GM23338 (cell line): ENCODE results near the gene CNOT6. TPM values are rescaled to one million over a fixed set of nuclear protein-coding genes. Genes with fewer than 3 reads are reported as not detected.

ENCODE experiments used
- ATAC-seq: fragments of 200-7000 bp; cut with Tn5 transposase; 3 replicates; pipeline ENCODE4 v1.9.1; 2020
- DNase-seq: peaks from one replicate; pipeline ENCODE4 v3.0.0-alpha.2; 2015; ENCODE audit warnings: low spot score
- H2AFZ ChIP-seq: fragments of 200-600 bp; sonication (generic); 2 replicates; pipeline ENCODE4 v1.8.0; 2016; ENCODE audit warnings: antibody characterized with exemption, mild to moderate bottlenecking, moderate library complexity
- H3F3A ChIP-seq: fragments of 200-600 bp; sonication (generic); replicated peaks from 2 replicates; pipeline ENCODE4 v1.8.0; 2017; ENCODE audit warnings: antibody characterized with exemption, mixed run types, low read depth
- H3K27ac ChIP-seq: fragments of 200-600 bp; sonication (generic); 2 replicates; pipeline ENCODE4 v1.6.1; 2016; ENCODE audit warnings: low read depth
- H3K27me3 ChIP-seq: fragments of 200-600 bp; sonication (generic); 2 replicates; pipeline ENCODE4 v1.8.0; 2016; ENCODE audit warnings: mild to moderate bottlenecking, mixed run types, moderate library complexity; ENCODE audit not compliant: insufficient read depth
- H3K36me3 ChIP-seq: fragments of 200-600 bp; sonication (generic); 2 replicates; pipeline ENCODE4 v1.8.0; 2016; ENCODE audit warnings: mild to moderate bottlenecking; ENCODE audit not compliant: insufficient read depth
- H3K4me1 ChIP-seq: fragments of 200-600 bp; sonication (generic); 2 replicates; pipeline ENCODE4 v1.8.0; 2016; ENCODE audit warnings: mild to moderate bottlenecking, moderate library complexity; ENCODE audit not compliant: insufficient read depth
- H3K4me2 ChIP-seq: fragments of 200-600 bp; sonication (generic); 2 replicates; pipeline ENCODE4 v1.7.1; 2017; ENCODE audit warnings: mixed run types
- H3K4me3 ChIP-seq: fragments of 200-600 bp; sonication (generic); 2 replicates; pipeline ENCODE4 v1.6.1; 2016; ENCODE audit warnings: mixed run types
- H3K79me2 ChIP-seq: fragments of 200-600 bp; sonication (generic); replicated peaks from 2 replicates; pipeline ENCODE4 v1.8.0; 2017; ENCODE audit warnings: mild to moderate bottlenecking; ENCODE audit not compliant: insufficient read depth
- H3K9me2 ChIP-seq: fragments of 200-600 bp; sonication (generic); 2 replicates; pipeline ENCODE4 v1.8.0; 2017; ENCODE audit not compliant: insufficient read depth
- H4K20me1 ChIP-seq: fragments of 200-600 bp; sonication (generic); replicated peaks from 2 replicates; pipeline ENCODE4 v1.8.0; 2017; ENCODE audit warnings: mild to moderate bottlenecking; ENCODE audit not compliant: insufficient read depth
- H3K27ac Mint-ChIP-seq: 2 replicates; pipeline ENCODE4 v1.8.0; 2020; ENCODE audit warnings: inconsistent platforms, mild to moderate bottlenecking, moderate library complexity, mixed read lengths
- H3K27me3 Mint-ChIP-seq: 3 replicates; pipeline ENCODE4 v1.8.0; 2022; ENCODE audit warnings: low read depth, mild to moderate bottlenecking, moderate library complexity, mixed read lengths, inconsistent platforms; ENCODE audit not compliant: insufficient read depth, poor library complexity
- H3K36me3 Mint-ChIP-seq: 3 replicates; pipeline ENCODE4 v1.8.0; 2021; ENCODE audit warnings: low read depth, mild to moderate bottlenecking, inconsistent platforms, moderate library complexity, mixed read lengths
- H3K4me1 Mint-ChIP-seq: 3 replicates; pipeline ENCODE4 v1.8.0; 2020; ENCODE audit warnings: mild to moderate bottlenecking, inconsistent platforms, mixed read lengths
- H3K4me3 Mint-ChIP-seq: 3 replicates; pipeline ENCODE4 v1.8.0; 2021; ENCODE audit warnings: moderate library complexity, mild to moderate bottlenecking, inconsistent platforms, mixed read lengths
- H3K9me3 Mint-ChIP-seq: 3 replicates; pipeline ENCODE4 v1.8.0; 2020; ENCODE audit warnings: moderate library complexity, mild to moderate bottlenecking, inconsistent platforms, mixed read lengths
- CREB1 ChIP-seq: fragments of 250-450 bp; sonication (Bioruptor Pico); IDR thresholded peaks from 2 replicates; pipeline ENCODE4 v1.5.0; 2020; ENCODE audit warnings: low read depth, mild to moderate bottlenecking, moderate library complexity
- EZH2 ChIP-seq: fragments of 200-600 bp; sonication (generic); IDR thresholded peaks from one replicate; pipeline ENCODE4 v1.8.0; 2017; ENCODE audit warnings: antibody characterized with exemption, mild to moderate bottlenecking, low read depth; ENCODE audit not compliant: unreplicated experiment
- STAT1 ChIP-seq: IDR thresholded peaks from one replicate; pipeline ENCODE4 v1.6.1; 2016; ENCODE audit warnings: antibody characterized with exemption; ENCODE audit not compliant: unreplicated experiment
- ZNF114 ChIP-seq: fragments of 250-450 bp; sonication (Bioruptor Pico); IDR thresholded peaks from 2 replicates; pipeline ENCODE4 v1.5.0; 2020; ENCODE audit warnings: mild to moderate bottlenecking, moderate library complexity
- ZNF331 ChIP-seq: fragments of 250-450 bp; sonication (Bioruptor Pico); IDR thresholded peaks from 2 replicates; pipeline ENCODE4 v1.5.0; 2020; ENCODE audit warnings: low read depth, mild to moderate bottlenecking, moderate library complexity
- polyA plus RNA-seq: library from polyadenylated mRNA; unstranded; fragments of >200 nt; fragmentation: Nextera tagmentation; extraction: Ambion mirVana; gene quantifications from 2 replicates; pipeline ENCODE4 v1.2.1, GENCODE V29; 2016
- total RNA-seq: library from RNA; depleted of rRNA; stranded (reverse); fragments of >200 nt; shearing (Covaris generic); gene quantifications from 2 replicates; pipeline ENCODE4 v1.2.3, GENCODE V29; 2014
- TF ChIP-seq, protein P1 (sequence below): fragments of 250-450 bp; sonication (Bioruptor Pico); IDR thresholded peaks from 2 replicates; pipeline ENCODE4 v1.5.0; 2020; ENCODE audit warnings: mild to moderate bottlenecking, moderate library complexity

CNOT6 gene
- total and polyA plus RNA-seq, 2 experiments from 2014 or later = 14.6 to 38.7 TPM

GRCh38 chr5:180618487-180618828 lies 124.3 kb downstream of the CNOT6 start:
- no peaks in the 10 kb centered on the region for H4K20me1 ChIP-seq
- no peaks in the 10 kb centered on the region for H3F3A ChIP-seq
- no peak for DNase-seq
- Mint-ChIP-seq H3K36me3 (peaks cover 3% of the 10 kb centered on the region; the same call in 1 of the 3 replicates), H3K4me3 (peak overlapping the region; percentile 69), H3K27me3 (peaks cover 15% of the 10 kb centered on the region), H3K9me3 (no peaks in the 10 kb centered on the region; the same call in 2 of the 3 replicates), H3K4me1 (peaks cover 2% of the 10 kb centered on the region; the same call in 2 of the 3 replicates), H3K27ac (no peak overlapping the region)
- peak overlapping the region; percentile 71 for H3K4me3 ChIP-seq
- no peaks in the 10 kb centered on the region for H3K36me3 ChIP-seq
- peak overlapping the region; percentile 86 for H2AFZ ChIP-seq
- H3K9me2 ChIP-seq = no peaks in the 10 kb centered on the region
- H3K79me2 ChIP-seq = no peaks in the 10 kb centered on the region
- H3K27ac ChIP-seq = no peak overlapping the region
- ATAC-seq = peak; percentile 67; the same call in 2 of the 3 replicates
- peaks cover 9% of the 10 kb centered on the region; the same call in 1 of the 2 replicates for H3K27me3 ChIP-seq
- H3K4me1 ChIP-seq = no peaks in the 10 kb centered on the region
- TF ChIP-seq CREB1 (CRISPR knock-in tag) = no peak
- no peak for TF ChIP-seq ZNF331
- TF ChIP-seq, protein P1, sequence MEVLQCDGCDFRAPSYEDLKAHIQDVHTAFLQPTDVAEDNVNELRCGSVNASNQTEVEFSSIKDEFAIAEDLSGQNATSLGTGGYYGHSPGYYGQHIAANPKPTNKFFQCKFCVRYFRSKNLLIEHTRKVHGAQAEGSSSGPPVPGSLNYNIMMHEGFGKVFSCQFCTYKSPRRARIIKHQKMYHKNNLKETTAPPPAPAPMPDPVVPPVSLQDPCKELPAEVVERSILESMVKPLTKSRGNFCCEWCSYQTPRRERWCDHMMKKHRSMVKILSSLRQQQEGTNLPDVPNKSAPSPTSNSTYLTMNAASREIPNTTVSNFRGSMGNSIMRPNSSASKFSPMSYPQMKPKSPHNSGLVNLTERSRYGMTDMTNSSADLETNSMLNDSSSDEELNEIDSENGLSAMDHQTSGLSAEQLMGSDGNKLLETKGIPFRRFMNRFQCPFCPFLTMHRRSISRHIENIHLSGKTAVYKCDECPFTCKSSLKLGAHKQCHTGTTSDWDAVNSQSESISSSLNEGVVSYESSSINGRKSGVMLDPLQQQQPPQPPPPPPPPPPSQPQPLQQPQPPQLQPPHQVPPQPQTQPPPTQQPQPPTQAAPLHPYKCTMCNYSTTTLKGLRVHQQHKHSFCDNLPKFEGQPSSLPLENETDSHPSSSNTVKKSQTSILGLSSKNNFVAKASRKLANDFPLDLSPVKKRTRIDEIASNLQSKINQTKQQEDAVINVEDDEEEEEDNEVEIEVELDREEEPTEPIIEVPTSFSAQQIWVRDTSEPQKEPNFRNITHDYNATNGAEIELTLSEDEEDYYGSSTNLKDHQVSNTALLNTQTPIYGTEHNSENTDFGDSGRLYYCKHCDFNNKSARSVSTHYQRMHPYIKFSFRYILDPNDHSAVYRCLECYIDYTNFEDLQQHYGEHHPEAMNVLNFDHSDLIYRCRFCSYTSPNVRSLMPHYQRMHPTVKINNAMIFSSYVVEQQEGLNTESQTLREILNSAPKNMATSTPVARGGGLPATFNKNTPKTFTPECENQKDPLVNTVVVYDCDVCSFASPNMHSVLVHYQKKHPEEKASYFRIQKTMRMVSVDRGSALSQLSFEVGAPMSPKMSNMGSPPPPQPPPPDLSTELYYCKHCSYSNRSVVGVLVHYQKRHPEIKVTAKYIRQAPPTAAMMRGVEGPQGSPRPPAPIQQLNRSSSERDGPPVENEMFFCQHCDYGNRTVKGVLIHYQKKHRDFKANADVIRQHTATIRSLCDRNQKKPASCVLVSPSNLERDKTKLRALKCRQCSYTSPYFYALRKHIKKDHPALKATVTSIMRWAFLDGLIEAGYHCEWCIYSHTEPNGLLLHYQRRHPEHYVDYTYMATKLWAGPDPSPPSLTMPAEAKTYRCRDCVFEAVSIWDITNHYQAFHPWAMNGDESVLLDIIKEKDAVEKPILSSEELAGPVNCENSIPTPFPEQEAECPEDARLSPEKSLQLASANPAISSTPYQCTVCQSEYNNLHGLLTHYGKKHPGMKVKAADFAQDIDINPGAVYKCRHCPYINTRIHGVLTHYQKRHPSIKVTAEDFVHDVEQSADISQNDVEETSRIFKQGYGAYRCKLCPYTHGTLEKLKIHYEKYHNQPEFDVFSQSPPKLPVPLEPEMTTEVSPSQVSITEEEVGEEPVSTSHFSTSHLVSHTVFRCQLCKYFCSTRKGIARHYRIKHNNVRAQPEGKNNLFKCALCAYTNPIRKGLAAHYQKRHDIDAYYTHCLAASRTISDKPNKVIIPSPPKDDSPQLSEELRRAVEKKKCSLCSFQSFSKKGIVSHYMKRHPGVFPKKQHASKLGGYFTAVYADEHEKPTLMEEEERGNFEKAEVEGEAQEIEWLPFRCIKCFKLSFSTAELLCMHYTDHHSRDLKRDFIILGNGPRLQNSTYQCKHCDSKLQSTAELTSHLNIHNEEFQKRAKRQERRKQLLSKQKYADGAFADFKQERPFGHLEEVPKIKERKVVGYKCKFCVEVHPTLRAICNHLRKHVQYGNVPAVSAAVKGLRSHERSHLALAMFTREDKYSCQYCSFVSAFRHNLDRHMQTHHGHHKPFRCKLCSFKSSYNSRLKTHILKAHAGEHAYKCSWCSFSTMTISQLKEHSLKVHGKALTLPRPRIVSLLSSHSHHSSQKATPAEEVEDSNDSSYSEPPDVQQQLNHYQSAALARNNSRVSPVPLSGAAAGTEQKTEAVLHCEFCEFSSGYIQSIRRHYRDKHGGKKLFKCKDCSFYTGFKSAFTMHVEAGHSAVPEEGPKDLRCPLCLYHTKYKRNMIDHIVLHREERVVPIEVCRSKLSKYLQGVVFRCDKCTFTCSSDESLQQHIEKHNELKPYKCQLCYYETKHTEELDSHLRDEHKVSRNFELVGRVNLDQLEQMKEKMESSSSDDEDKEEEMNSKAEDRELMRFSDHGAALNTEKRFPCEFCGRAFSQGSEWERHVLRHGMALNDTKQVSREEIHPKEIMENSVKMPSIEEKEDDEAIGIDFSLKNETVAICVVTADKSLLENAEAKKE = no peak
- TF ChIP-seq STAT1 = no peak
- TF ChIP-seq ZNF114 = no peak
- no peak for TF ChIP-seq EZH2
- peak overlapping the region; percentile 87 for H3K4me2 ChIP-seq
